Mesendoderm (in vitro differentiated cells): Measurements from ENCODE around the gene NYNRIN.

Experiments
- DNase-seq: peaks from one replicate; pipeline ENCODE4 v3.0.0; 2013
- H2AK5ac ChIP-seq: 2 replicates; pipeline ENCODE4 v1.6.1; 2013; ENCODE audit warnings: low read length, inconsistent platforms
- H2BK120ac ChIP-seq: 2 replicates; pipeline ENCODE4 v1.6.1; 2013; ENCODE audit warnings: low read depth, mild to moderate bottlenecking, low read length, moderate library complexity, mixed read lengths
- H2BK15ac ChIP-seq: replicated peaks from 2 replicates; pipeline ENCODE4 v1.6.1; 2013; ENCODE audit warnings: low read depth, mild to moderate bottlenecking, moderate library complexity
- H2BK5ac ChIP-seq: 2 replicates; pipeline ENCODE4 v1.6.1; 2013; ENCODE audit warnings: low read length, inconsistent platforms
- H3K18ac ChIP-seq: 2 replicates; pipeline ENCODE4 v1.6.1; 2013; ENCODE audit warnings: mild to moderate bottlenecking, low read length, mixed read lengths
- H3K23ac ChIP-seq: one replicate; pipeline ENCODE4 v1.6.1; 2013; ENCODE audit warnings: low read length
- H3K27ac ChIP-seq: 2 replicates; pipeline ENCODE4 v1.5.1; 2013; ENCODE audit warnings: low read depth, mild to moderate bottlenecking, inconsistent platforms, low read length, moderate library complexity
- H3K27me3 ChIP-seq: 2 replicates; pipeline ENCODE4 v1.6.1; 2013; ENCODE audit warnings: low read length, control low read depth, mild to moderate bottlenecking, inconsistent platforms; ENCODE audit not compliant: insufficient read depth, poor library complexity
- H3K36me3 ChIP-seq: 2 replicates; pipeline ENCODE4 v1.6.1; 2013; ENCODE audit warnings: low read length, inconsistent platforms; ENCODE audit not compliant: control insufficient read depth, insufficient read depth
- H3K4ac ChIP-seq: one replicate; pipeline ENCODE4 v1.6.1; 2013; ENCODE audit warnings: low read depth, mild to moderate bottlenecking, low read length, moderate library complexity
- H3K4me1 ChIP-seq: 2 replicates; pipeline ENCODE4 v1.6.1; 2013; ENCODE audit warnings: low read depth, low read length, inconsistent platforms; ENCODE audit not compliant: control insufficient read depth
- H3K4me2 ChIP-seq: 2 replicates; pipeline ENCODE4 v1.6.1; 2013; ENCODE audit warnings: low read length
- H3K4me3 ChIP-seq: 2 replicates; pipeline ENCODE4 v1.5.1; 2013; ENCODE audit warnings: mild to moderate bottlenecking, low read length
- H3K56ac ChIP-seq: one replicate; pipeline ENCODE4 v1.6.1; 2013; ENCODE audit warnings: low read length
- H3K79me1 ChIP-seq: 2 replicates; pipeline ENCODE4 v1.6.1; 2013; ENCODE audit warnings: low read length, inconsistent platforms
- H3K79me2 ChIP-seq: 2 replicates; pipeline ENCODE4 v1.6.1; 2013; ENCODE audit warnings: mild to moderate bottlenecking, low read length; ENCODE audit not compliant: control insufficient read depth, insufficient read depth
- H3K9ac ChIP-seq: 2 replicates; pipeline ENCODE4 v1.6.1; 2013; ENCODE audit warnings: low read length, inconsistent platforms
- H4K5ac ChIP-seq: one replicate; pipeline ENCODE4 v1.6.1; 2013; ENCODE audit warnings: low read length
- H4K8ac ChIP-seq: one replicate; pipeline ENCODE4 v1.6.1; 2013; ENCODE audit warnings: low read depth, mild to moderate bottlenecking, control low read depth, low read length, moderate library complexity
- WGBS: extraction: QIAGEN DNeasy Blood & Tissue Kit; methylation state at CpG from one replicate; pipeline ENCODE4 v1.1.7; 2013; ENCODE audit warnings: low lambda C conversion rate, missing lambda C conversion rate; ENCODE audit not compliant: insufficient coverage; ENCODE audit errors: extremely low coverage; 5-methylcytosine and 5-hydroxymethylcytosine counted together

Gene NYNRIN

DNA sequence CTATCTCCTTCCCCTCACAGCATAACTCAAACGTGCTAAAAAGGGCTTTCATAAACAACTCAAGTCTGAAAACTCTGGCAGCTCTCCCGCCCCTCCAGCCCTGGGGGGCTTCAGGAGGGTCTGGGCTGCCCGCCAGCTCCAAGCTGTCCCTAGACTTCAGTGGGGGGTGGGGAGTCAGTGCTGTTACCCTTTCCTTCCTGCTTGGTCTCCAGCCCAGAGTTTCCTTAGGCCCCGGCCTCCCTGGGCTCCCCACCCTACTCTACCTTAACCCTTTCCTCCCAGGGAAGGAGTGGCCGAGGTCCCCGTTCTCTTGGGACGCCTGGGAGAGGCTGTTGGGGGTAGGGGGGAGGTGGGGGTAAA, 530 bp upstream of the NYNRIN start:
- no peak overlapping the region for H4K5ac ChIP-seq
- no CpG with 5 or more reads among the region's 7 CpGs for WGBS
- H3K4me1 ChIP-seq = peaks cover 2% of the 10 kb centered on the region
- H3K56ac ChIP-seq = peak overlapping the region; percentile 84
- H2BK5ac ChIP-seq = no peak overlapping the region
- H2AK5ac ChIP-seq = peak overlapping the region; percentile 95
- peak overlapping the region; percentile 21 for H3K9ac ChIP-seq
- no peak overlapping the region for H3K23ac ChIP-seq
- H2BK15ac ChIP-seq = no peak overlapping the region
- no peak overlapping the region for H3K27ac ChIP-seq
- H3K18ac ChIP-seq = peak overlapping the region; percentile 83
- H3K4ac ChIP-seq = peak overlapping the region; percentile 56
- H3K4me3 ChIP-seq = no peak overlapping the region
- H3K27me3 ChIP-seq = no peaks in the 10 kb centered on the region
- no peaks in the 10 kb centered on the region for H3K79me2 ChIP-seq
- peak overlapping the region; percentile 44 for H4K8ac ChIP-seq
- H2BK120ac ChIP-seq = peak overlapping the region; percentile 55
- H3K79me1 ChIP-seq = no peaks in the 10 kb centered on the region
- H3K4me2 ChIP-seq = no peak overlapping the region
- H3K36me3 ChIP-seq = no peaks in the 10 kb centered on the region
- DNase-seq = peak; percentile 63

DNA sequence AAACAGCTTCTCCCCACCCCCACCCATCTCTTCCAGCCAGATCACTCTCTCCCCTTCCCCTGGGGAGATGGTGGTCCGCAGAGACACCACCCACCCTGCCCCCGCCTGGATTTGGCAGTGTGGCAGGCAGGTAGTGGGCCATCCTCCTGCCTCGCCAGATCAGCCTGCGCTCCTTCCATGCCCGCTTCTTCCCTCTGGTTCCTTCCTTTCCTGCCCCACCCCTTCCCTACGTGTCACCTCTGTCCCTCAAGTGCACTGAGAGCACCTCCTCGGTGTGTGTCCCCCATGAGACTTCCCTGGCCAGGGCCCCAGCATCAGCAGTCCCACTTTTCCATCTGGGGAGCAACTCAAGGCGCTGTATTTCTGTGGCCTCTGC, 632 bp downstream of the NYNRIN start:
- no peak overlapping the region for H2BK15ac ChIP-seq
- H3K27ac ChIP-seq = no peak overlapping the region
- H3K9ac ChIP-seq = peak overlapping the region; percentile 70
- no peak overlapping the region for H4K8ac ChIP-seq
- no CpG with 5 or more reads among the region's 8 CpGs for WGBS
- no peak for DNase-seq
- no peak overlapping the region for H4K5ac ChIP-seq
- peaks cover 2% of the 10 kb centered on the region for H3K4me1 ChIP-seq
- no peaks in the 10 kb centered on the region for H3K27me3 ChIP-seq
- no peak overlapping the region for H2BK120ac ChIP-seq
- H3K4me3 ChIP-seq = peak overlapping the region; percentile 65
- H2AK5ac ChIP-seq = no peak overlapping the region
- H3K36me3 ChIP-seq = no peaks in the 10 kb centered on the region
- H3K4me2 ChIP-seq = peak overlapping the region; percentile 89
- peak overlapping the region; percentile 83 for H3K18ac ChIP-seq
- H3K56ac ChIP-seq = peak overlapping the region; percentile 86
- no peaks in the 10 kb centered on the region for H3K79me1 ChIP-seq
- no peak overlapping the region for H3K4ac ChIP-seq
- no peak overlapping the region for H2BK5ac ChIP-seq
- H3K79me2 ChIP-seq = no peaks in the 10 kb centered on the region
- no peak overlapping the region for H3K23ac ChIP-seq

DNA sequence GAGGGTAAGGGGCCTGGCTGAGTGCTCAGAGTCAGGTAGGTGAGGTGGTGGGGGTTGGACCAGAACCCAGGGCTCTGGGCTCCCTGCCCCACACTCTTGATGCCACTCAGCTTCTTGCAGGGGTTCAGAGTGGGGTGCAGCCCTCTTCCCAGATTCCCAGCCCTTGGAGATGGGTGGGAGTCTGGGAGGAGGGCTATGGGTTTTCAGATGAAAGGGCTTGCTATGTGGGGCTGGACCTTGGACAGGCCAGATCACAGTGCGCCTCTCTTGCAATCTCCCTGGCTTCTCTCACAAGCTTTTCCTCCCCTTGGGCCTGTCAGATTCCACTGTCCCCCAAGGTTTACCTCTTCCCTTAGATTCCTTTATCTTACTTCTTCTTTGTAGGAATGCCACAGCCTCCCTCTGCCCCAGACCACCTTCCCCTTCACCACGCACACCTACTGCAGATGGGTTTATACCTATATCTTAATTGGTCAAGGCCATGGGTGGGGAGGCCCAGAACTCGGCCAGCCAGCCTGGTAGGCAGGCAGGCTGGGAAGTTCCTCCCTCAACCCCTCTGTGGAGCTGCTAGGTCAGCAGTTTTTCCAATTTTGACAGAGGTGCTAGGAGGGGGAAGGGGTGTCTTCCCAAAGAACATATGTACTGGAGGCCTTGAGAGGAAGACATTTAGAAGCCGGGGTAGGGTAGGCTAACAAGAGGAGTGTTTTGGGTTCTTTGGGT, 1.4 kb downstream of the NYNRIN start:
- Histone ChIP-seq H3K9ac (no peak overlapping the region), H3K18ac (no peak overlapping the region), H2AK5ac (no peak overlapping the region), H3K4ac (no peak overlapping the region), H3K27ac (no peak overlapping the region), H2BK15ac (no peak overlapping the region), H3K27me3 (no peaks in the 10 kb centered on the region), H3K56ac (no peak overlapping the region), H4K5ac (no peak overlapping the region), H4K8ac (no peak overlapping the region), H2BK5ac (no peak overlapping the region), H3K4me1 (peaks cover 2% of the 10 kb centered on the region), H3K23ac (no peak overlapping the region), H3K4me3 (no peak overlapping the region), H3K36me3 (no peaks in the 10 kb centered on the region), H2BK120ac (no peak overlapping the region), H3K79me1 (no peaks in the 10 kb centered on the region), H3K4me2 (no peak overlapping the region), H3K79me2 (no peaks in the 10 kb centered on the region)
- no CpG with 5 or more reads among the region's 4 CpGs for WGBS
- no peak for DNase-seq

DNA sequence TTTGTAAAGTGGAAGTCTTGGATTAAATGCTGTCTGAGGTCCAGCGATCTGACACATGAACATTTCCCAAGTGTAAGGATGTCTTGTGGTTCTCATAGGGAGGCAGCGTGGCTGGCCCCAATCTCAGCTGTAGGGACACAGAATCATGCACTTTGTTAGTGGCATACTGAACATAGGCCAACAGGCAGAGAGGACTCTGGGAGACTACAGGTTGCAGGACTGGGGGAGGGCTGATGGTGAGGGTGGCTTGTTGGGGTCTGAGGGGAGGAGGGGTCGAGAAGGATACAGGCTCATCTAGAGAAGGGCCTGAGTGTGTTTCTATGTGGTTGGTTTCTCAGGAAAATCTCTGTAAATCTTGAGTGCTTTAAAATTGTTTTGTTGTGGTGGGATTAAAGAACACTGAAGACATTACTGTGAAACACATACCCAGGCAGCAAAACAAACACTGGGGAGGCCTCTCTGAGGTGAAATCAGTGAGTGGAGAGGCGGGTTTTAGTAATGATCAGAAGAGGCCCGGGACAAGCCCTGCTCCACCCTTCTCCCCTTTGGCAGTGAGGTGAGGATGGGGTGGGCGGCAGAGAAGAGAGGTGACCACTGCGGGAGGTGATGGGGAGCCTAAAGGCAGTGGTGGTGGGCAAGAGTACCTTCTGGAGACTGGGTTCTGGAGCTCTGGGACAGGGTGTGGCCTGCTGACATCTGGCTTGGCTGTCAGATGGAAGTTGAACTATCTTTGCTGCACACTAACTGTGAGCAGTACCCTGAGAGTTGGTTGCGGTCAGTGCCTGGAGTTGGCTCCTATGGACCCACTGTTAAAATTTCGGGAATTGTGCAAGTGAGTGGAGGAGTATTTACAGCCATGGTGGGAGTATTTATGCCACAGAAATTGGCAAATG, 3.3 kb downstream of the NYNRIN start:
- Histone ChIP-seq H2BK5ac (no peak overlapping the region), H3K36me3 (no peaks in the 10 kb centered on the region), H2AK5ac (no peak overlapping the region), H3K9ac (no peak overlapping the region), H3K23ac (no peak overlapping the region), H4K5ac (no peak overlapping the region), H4K8ac (no peak overlapping the region), H3K27ac (no peak overlapping the region), H3K27me3 (no peaks in the 10 kb centered on the region), H2BK15ac (no peak overlapping the region), H3K56ac (no peak overlapping the region), H3K4me2 (no peak overlapping the region), H3K4ac (no peak overlapping the region), H3K4me1 (peaks cover 2% of the 10 kb centered on the region), H3K79me1 (no peaks in the 10 kb centered on the region), H3K79me2 (no peaks in the 10 kb centered on the region), H3K18ac (no peak overlapping the region), H2BK120ac (no peak overlapping the region), H3K4me3 (no peak overlapping the region)
- DNase-seq = no peak
- no CpG with 5 or more reads among the region's 9 CpGs for WGBS

DNA sequence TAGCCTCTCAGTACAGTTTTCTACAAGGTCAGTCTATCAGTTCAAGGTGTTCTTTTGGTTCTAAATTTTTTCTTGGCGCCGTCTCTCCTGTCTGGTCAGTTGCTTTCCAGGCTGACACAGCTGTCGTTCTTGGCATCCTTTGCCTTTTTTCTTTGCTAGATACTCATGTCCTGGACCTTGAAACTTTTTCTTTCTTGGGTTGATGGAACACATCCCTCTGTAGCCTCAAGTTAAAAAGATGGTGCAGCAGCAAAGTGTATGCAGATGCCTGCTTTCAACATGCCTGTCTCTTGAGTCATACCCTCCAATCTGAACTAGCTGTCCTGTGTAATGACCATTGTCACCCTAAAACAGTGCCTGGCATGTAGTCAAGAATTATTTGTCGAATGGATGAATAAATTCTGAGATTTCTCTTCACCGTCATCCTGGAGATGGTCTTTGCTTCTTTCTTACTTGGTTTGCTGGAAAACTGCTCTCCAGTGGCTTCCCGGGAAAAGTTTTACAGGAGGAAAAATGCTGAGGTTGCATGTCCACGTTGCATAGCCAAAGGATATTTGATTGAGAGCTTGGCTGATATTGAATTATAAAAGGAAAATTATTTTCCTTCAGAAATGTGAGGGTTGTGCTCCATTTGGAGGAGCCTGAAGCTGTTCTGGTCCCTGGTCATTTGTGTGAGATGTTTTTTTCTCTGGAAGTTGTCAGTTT, 4.6 kb downstream of the NYNRIN start:
- no peak overlapping the region for H2BK15ac ChIP-seq
- H2BK5ac ChIP-seq = no peak overlapping the region
- no peak overlapping the region for H2BK120ac ChIP-seq
- H4K8ac ChIP-seq = no peak overlapping the region
- no CpG with 5 or more reads among the region's 7 CpGs for WGBS
- no peak overlapping the region for H3K56ac ChIP-seq
- no peaks in the 10 kb centered on the region for H3K27me3 ChIP-seq
- no peak overlapping the region for H3K23ac ChIP-seq
- no peak overlapping the region for H3K9ac ChIP-seq
- no peaks in the 10 kb centered on the region for H3K4me1 ChIP-seq
- DNase-seq = peak; percentile 54
- no peak overlapping the region for H3K18ac ChIP-seq
- no peaks in the 10 kb centered on the region for H3K79me1 ChIP-seq
- H2AK5ac ChIP-seq = no peak overlapping the region
- H3K4ac ChIP-seq = no peak overlapping the region
- H3K27ac ChIP-seq = no peak overlapping the region
- no peaks in the 10 kb centered on the region for H3K36me3 ChIP-seq
- no peak overlapping the region for H3K4me2 ChIP-seq
- no peak overlapping the region for H3K4me3 ChIP-seq
- no peaks in the 10 kb centered on the region for H3K79me2 ChIP-seq
- no peak overlapping the region for H4K5ac ChIP-seq
